ENCODE data around the gene KRTCAP3.

The KRTCAP3 gene

DNA sequence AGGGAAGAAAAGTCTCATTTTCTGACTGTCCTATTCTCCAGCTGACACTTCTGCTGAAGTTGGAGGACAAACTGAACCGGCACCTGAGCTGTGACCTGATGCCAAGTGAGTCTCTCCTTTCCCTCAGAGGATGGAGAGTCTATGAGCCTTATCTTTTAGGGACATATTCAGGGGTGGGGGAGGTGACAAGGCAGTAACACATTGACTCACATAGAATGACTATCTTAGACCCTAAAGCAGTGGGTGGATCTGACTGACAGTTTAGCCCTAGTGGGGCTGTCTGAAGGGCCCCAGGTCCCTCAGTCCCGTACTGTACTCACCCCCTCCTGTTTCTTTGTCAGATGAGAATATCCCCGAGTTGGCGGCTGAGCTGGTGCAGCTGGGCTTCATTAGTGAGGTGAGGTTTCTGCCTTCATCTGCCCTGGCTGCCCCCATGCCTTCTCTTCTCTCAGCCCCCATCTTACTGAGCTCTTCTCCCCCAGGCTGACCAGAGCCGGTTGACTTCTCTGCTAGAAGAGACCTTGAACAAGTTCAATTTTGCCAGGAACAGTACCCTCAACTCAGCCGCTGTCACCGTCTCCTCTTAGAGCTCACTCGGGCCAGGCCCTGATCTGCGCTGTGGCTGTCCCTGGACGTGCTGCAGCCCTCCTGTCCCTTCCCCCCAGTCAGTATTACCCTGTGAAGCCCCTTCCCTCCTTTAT is 805 bp upstream of the KRTCAP3 start:
- DNase-seq = no peak

DNA sequence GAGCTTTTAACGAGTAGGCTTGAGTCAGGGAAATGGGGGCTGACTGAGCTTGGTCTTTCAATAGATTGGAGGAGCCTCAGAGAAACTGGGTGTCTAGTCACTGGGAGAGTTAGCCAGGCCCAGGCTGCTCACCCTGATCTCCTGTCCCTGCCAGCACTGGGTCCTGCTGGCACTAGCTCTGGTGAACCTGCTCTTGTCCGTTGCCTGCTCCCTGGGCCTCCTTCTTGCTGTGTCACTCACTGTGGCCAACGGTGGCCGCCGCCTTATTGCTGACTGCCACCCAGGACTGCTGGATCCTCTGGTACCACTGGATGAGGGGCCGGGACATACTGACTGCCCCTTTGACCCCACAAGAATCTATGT is 720 bp downstream of the KRTCAP3 start:
- DNase-seq = no peak

GRCh38 chr2:27445155-27445554 is 3.0 kb downstream of the KRTCAP3 start:
- no peak for DNase-seq

DNA sequence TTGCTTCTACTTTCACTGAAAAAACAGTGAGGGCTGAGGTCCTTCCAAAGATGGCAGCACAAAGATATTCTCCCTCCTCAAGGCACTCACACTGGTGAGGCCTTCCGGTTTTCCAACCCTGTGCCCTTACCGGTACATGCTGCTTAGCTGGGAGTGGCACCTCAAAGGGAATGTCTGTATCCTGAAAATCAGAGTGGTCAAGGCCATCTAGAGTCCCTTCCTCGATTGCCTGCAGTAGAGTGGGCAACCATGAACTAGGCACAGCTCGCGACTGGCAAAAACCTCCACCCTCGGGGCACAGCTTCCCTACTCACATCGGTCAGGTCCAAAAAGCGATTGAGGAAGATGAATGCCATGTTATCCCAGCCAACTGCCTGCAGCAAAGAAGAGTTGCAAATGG is 3.4 kb downstream of the KRTCAP3 start:
- DNase-seq = no peak

- no peak for DNase-seq
Observed at GRCh38 chr2:27446057-27446456, 3.9 kb downstream of the KRTCAP3 start.

- DNase-seq = no peak
Observed at GRCh38 chr2:27448381-27448780, 6.2 kb downstream of the KRTCAP3 start.

DNA sequence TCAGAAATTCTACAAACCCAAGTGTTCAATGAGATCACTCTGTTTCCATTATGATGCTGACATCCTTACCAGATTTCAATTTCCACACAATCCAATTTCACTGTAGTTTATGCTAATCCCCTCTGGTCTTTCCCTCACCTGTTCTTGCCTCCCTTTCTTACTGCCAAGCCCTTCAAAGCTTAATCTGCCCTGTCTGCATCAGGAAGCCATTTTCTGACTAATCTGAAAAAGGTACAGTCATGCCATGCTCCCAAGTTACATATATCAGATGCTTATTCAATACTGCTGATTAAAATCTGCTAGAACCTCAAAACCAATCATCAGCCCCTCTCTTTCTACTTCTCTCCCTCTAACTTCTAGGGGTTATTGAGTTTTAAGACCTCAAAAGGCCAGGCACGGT is 8.9 kb downstream of the KRTCAP3 start:
- no peak for DNase-seq

GRCh38 chr2:27453968-27454367 is 11.8 kb downstream of the KRTCAP3 start:
- DNase-seq = no peak

DNA sequence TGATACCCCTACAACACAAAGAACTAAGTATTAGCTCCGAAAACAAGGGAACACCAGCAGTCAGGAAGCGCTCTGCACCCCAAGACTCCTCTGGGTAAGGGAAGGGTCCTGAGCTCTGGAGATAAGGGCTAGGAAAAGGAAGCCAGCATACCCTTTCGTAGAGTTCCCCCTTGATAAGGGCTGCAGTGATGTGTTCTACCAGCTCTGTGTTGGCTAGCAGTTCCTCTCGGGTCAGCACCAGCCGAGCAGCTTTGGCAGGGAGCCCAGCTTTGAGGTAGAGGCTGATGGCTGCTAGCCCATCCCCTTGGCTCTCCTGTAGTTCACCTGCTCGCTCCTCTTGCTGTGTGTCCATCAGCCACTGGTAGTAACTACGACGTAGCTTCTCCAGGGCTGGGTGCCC is 18.9 kb downstream of the KRTCAP3 start:
- no peak for DNase-seq

- DNase-seq = no peak
Observed at GRCh38 chr2:27464443-27464842, 22.3 kb downstream of the KRTCAP3 start.

DNA sequence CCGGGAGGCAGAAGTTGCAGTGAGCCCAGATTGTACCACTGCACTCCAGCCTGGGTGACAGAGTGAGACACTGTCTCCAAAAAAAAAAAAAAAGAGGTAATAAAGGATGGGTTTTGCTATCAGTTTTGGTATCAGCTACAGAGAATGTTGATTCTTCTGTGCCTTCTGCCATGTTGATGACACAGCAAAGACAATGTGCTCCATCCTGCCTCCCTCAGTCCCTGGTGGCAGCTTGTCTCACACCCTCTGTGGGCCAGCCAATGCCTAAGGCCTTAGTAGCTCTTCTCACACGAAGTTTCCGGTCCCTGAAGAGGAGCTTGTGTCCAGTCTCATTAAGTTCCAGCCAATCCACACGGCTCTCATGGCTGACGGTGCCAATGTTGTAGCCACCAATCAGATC is 29.8 kb downstream of the KRTCAP3 start:
- DNase-seq = no peak

- DNase-seq = no peak
Observed at GRCh38 chr2:27485496-27485895, 43.3 kb downstream of the KRTCAP3 start.

GRCh38 chr2:27489118-27489497 is 46.9 kb downstream of the KRTCAP3 start:
- DNase-seq = peak; percentile 26

- peak; percentile 97 for DNase-seq
Observed at GRCh38 chr2:27489498-27490397, 47.6 kb downstream of the KRTCAP3 start, which contains the start of gene IFT172. IFT172 (minus strand) TSS chr2:27489743; CDS start chr2:27489653, 90 bp downstream.

DNA sequence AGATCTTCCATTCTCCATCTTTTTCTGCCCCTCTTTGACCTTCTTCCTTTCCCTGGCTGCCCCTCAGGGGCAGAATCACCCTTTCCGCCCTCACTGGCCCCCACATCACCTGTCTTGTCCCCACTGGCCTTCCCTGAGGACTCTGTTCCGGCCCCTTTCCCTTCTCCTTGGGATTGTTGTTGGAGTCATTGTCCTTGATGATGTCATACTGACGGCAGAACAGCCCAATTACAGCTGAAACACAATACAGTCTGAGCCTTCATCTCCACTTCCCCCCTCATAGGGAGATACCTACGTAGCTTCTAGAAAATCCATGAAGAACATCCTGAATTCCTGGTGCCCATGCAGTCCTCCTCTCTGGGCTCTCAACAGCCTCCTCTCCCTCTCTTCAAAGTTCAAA is 50.4 kb downstream of the KRTCAP3 start:
- no peak for DNase-seq

GRCh38 chr2:27493948-27494283 is 51.7 kb downstream of the KRTCAP3 start:
- DNase-seq = no peak
